SU-DHL-6 (cell line): ENCODE data around the gene SDK1.

Experiments
- H2AFZ ChIP-seq: fragments of 200-600 bp; sonication (generic); 2 replicates; pipeline ENCODE4 v1.6.1; 2014; ENCODE audit warnings: low read depth, mild to moderate bottlenecking, moderate library complexity, mixed read lengths, antibody characterized with exemption, low read length; ENCODE audit not compliant: severe bottlenecking
- H3F3A ChIP-seq: fragments of 200-600 bp; shearing (Covaris generic); 2 replicates; pipeline ENCODE4 v1.6.0; 2016; ENCODE audit warnings: antibody characterized with exemption, mild to moderate bottlenecking; ENCODE audit not compliant: insufficient read depth
- H3K27ac ChIP-seq: fragments of 200-600 bp; sonication (generic); 2 replicates; pipeline ENCODE4 v1.5.1; 2016; ENCODE audit warnings: low read depth, mild to moderate bottlenecking, low read length, moderate library complexity, mixed read lengths
- H3K27me3 ChIP-seq: fragments of 200-600 bp; sonication (generic), shearing (Covaris generic); 2 replicates; pipeline ENCODE4 v1.6.0; 2014; ENCODE audit warnings: mild to moderate bottlenecking, low read length
- H3K36me3 ChIP-seq: fragments of 200-600 bp; sonication (generic); 2 replicates; pipeline ENCODE4 v1.6.1; 2014; ENCODE audit warnings: mild to moderate bottlenecking, low read length, mixed read lengths
- H3K4me2 ChIP-seq: fragments of 300-600, 200-600 bp; shearing (Covaris generic), sonication (generic); 2 replicates; pipeline ENCODE4 v1.6.0; 2014; ENCODE audit warnings: low read length, low read depth, mild to moderate bottlenecking; ENCODE audit not compliant: poor library complexity, severe bottlenecking
- H3K4me3 ChIP-seq: fragments of 200-600 bp; sonication (generic); 2 replicates; pipeline ENCODE4 v1.5.1; 2014; ENCODE audit warnings: antibody characterized with exemption, low read length, mild to moderate bottlenecking, mixed read lengths; ENCODE audit not compliant: insufficient read depth, poor library complexity, severe bottlenecking
- H3K79me2 ChIP-seq: fragments of 200-600 bp; sonication (generic); 2 replicates; pipeline ENCODE4 v1.6.1; 2014; ENCODE audit warnings: mild to moderate bottlenecking, low read length, moderate library complexity; ENCODE audit not compliant: insufficient read depth
- H3K9ac ChIP-seq: fragments of 200-600 bp; sonication (generic); 2 replicates; pipeline ENCODE4 v1.7.0; 2014; ENCODE audit warnings: mild to moderate bottlenecking, low read length
- H3K9me2 ChIP-seq: fragments of 200-600 bp; sonication (generic); replicated peaks from 2 replicates; pipeline ENCODE4 v1.6.1; 2014; ENCODE audit warnings: low read length; ENCODE audit not compliant: insufficient read depth
- H3K9me3 ChIP-seq: fragments of 200-600 bp; sonication (generic); 2 replicates; pipeline ENCODE4 v1.6.1; 2014; ENCODE audit warnings: low read length, mixed read lengths; ENCODE audit not compliant: insufficient read depth
- H4K20me1 ChIP-seq: fragments of 200-600 bp; sonication (generic); 2 replicates; pipeline ENCODE4 v1.6.1; 2014; ENCODE audit warnings: low read depth, mild to moderate bottlenecking, antibody characterized with exemption, low read length, moderate library complexity, mixed read lengths
- EZH2phosphoT487 ChIP-seq: fragments of 200-600 bp; sonication (generic), shearing (Covaris generic); conservative IDR thresholded peaks from 2 replicates; pipeline ENCODE4 v1.6.1; 2018; ENCODE audit warnings: mild to moderate bottlenecking, antibody characterized with exemption, low read length, moderate library complexity, mixed read lengths
- TF ChIP-seq, protein P1 (sequence below): fragments of 200-600 bp; sonication (generic); IDR thresholded peaks from one replicate; pipeline ENCODE4 v1.5.1; 2017; ENCODE audit warnings: antibody characterized with exemption, mild to moderate bottlenecking, low read length, moderate library complexity; ENCODE audit not compliant: insufficient read depth, poor library complexity, severe bottlenecking

SDK1 gene

DNA sequence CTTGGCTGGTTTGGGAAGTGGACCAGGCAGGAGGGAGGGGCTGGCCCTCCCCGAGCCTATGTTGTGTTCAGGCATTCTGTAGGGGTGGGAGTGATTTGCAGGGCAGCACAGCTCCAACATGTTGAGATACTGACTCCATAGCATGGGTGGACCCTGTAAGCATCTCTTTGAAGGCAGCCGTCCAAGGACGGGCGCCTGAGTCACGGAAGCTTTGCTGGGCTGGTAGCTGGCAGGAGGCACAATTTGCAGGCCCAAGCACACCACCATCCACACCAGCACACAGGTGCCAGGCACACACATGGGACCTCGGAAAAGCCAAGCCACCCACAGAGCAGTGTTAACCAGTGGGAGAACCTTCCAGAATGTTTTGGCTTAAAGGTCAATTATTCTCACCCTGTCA, 875.9 kb downstream of the SDK1 start:
- Histone ChIP-seq H3K79me2 (no peaks in the 10 kb centered on the region), H3K9ac (no peak overlapping the region), H3K36me3 (no peaks in the 10 kb centered on the region), H3K9me3 (no peaks in the 10 kb centered on the region), H4K20me1 (no peaks in the 10 kb centered on the region), H3K9me2 (no peaks in the 10 kb centered on the region), H3K4me3 (no peak overlapping the region), H3K27ac (no peak overlapping the region), H3K4me2 (no peak overlapping the region), H3K27me3 (no peaks in the 10 kb centered on the region), H2AFZ (no peak overlapping the region), H3F3A (no peaks in the 10 kb centered on the region)
- TF ChIP-seq EZH2phosphoT487, result no peak
- TF ChIP-seq, protein P1, sequence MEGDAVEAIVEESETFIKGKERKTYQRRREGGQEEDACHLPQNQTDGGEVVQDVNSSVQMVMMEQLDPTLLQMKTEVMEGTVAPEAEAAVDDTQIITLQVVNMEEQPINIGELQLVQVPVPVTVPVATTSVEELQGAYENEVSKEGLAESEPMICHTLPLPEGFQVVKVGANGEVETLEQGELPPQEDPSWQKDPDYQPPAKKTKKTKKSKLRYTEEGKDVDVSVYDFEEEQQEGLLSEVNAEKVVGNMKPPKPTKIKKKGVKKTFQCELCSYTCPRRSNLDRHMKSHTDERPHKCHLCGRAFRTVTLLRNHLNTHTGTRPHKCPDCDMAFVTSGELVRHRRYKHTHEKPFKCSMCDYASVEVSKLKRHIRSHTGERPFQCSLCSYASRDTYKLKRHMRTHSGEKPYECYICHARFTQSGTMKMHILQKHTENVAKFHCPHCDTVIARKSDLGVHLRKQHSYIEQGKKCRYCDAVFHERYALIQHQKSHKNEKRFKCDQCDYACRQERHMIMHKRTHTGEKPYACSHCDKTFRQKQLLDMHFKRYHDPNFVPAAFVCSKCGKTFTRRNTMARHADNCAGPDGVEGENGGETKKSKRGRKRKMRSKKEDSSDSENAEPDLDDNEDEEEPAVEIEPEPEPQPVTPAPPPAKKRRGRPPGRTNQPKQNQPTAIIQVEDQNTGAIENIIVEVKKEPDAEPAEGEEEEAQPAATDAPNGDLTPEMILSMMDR, result no peak

DNA sequence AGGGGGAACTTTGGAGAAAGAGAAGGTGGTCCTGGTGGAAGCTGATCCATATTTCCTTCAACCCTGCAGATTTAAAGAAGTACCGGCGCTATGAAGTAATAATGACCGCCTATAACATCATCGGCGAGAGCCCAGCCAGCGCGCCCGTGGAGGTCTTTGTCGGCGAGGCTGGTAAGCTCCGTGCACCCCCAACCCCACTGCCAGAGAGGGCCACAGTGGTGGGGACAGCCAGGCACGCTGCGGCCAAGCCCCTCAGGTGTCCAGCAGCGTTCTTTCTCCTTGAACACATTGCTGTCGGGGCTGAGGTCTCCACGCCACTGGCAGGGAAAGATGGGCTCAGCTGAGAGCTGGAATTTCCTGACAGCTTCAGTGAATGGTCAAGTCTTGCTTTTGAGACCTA, 877.4 kb downstream of the SDK1 start:
- H4K20me1 ChIP-seq, result no peaks in the 10 kb centered on the region
- no peaks in the 10 kb centered on the region for H3K79me2 ChIP-seq
- H3F3A ChIP-seq, result no peaks in the 10 kb centered on the region
- H2AFZ ChIP-seq, result no peak overlapping the region
- no peak overlapping the region for H3K4me2 ChIP-seq
- no peak overlapping the region for H3K4me3 ChIP-seq
- H3K27ac ChIP-seq, result no peak overlapping the region
- TF ChIP-seq EZH2phosphoT487, result no peak
- TF ChIP-seq, protein P1, result no peak
- no peaks in the 10 kb centered on the region for H3K9me2 ChIP-seq
- H3K9ac ChIP-seq, result no peak overlapping the region
- no peaks in the 10 kb centered on the region for H3K27me3 ChIP-seq
- H3K9me3 ChIP-seq, result no peaks in the 10 kb centered on the region
- no peaks in the 10 kb centered on the region for H3K36me3 ChIP-seq

DNA sequence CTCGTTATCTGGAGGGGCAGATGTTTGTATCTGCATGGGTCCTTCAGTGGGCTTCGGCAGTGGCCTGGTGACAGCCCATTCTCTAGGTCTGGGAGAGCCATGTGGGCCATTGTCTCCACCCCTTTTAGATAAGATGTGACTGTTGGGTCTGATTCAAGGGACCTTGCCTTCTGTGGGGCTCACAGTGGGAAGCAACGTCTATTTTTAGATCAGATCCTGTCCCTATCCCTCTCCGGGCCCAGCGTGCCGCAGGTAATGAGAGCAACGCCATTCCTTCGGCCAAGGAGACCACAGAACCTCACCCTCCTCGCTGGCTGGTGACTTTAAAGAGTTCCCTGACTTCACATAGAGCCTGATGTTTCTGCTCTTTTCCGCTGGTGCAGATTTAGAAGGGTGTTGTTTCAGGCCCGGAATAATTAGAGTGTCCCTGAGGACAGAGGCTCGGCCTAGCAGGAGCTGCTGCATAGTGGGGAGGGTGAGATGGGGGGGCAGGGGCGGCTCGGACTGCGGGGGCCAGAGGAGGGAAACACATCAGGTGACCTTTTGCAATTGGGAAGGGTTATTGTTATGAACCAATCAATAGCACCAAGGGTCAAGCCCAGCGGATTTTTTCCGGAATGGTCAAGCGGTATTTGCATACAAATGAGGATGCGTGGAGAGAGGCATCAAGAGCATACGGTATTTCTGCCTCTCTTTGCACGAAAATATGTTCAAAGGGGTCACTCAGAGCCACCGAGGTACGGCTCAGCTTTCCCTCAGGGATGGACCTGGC, 878.0 kb downstream of the SDK1 start:
- no peak overlapping the region for H3K9ac ChIP-seq
- H3K79me2 ChIP-seq, result no peaks in the 10 kb centered on the region
- H3K4me3 ChIP-seq, result no peak overlapping the region
- no peaks in the 10 kb centered on the region for H3K36me3 ChIP-seq
- no peaks in the 10 kb centered on the region for H4K20me1 ChIP-seq
- H2AFZ ChIP-seq, result no peak overlapping the region
- no peak overlapping the region for H3K27ac ChIP-seq
- no peaks in the 10 kb centered on the region for H3F3A ChIP-seq
- H3K9me3 ChIP-seq, result no peaks in the 10 kb centered on the region
- H3K9me2 ChIP-seq, result no peaks in the 10 kb centered on the region
- H3K4me2 ChIP-seq, result no peak overlapping the region
- H3K27me3 ChIP-seq, result no peaks in the 10 kb centered on the region
- no peak for TF ChIP-seq EZH2phosphoT487
- TF ChIP-seq, protein P1, result no peak
